WERI-Rb-1 (cell line): ENCODE measurements around the gene EHBP1.

Source experiments
- DNase-seq: peaks from one replicate; pipeline ENCODE4 v3.0.0-alpha.2; 2020
- H3K27ac ChIP-seq: fragments of 250-450 bp; sonication (Bioruptor Pico); 2 replicates; pipeline ENCODE4 v1.5.1; 2020; ENCODE audit warnings: mild to moderate bottlenecking, moderate library complexity
- H3K27me3 ChIP-seq: fragments of 250-450 bp; sonication (Bioruptor Pico); 2 replicates; pipeline ENCODE4 v1.5.1; 2021; ENCODE audit warnings: mild to moderate bottlenecking, low read depth, moderate library complexity; ENCODE audit not compliant: insufficient read depth, severe bottlenecking
- H3K36me3 ChIP-seq: fragments of 250-450 bp; sonication (Bioruptor Pico); 2 replicates; pipeline ENCODE4 v1.5.1; 2020; ENCODE audit warnings: mild to moderate bottlenecking, moderate library complexity
- H3K4me3 ChIP-seq: 2 replicates; pipeline ENCODE4 v1.5.1; 2011; ENCODE audit warnings: low read depth, mild to moderate bottlenecking, control low read depth, low read length
- H3K9me3 ChIP-seq: fragments of 250-450 bp; sonication (Bioruptor Pico); 2 replicates; pipeline ENCODE4 v1.5.1; 2021; ENCODE audit warnings: mild to moderate bottlenecking, moderate library complexity; ENCODE audit not compliant: severe bottlenecking
- TF ChIP-seq, protein P1 (sequence below): IDR thresholded peaks from 2 replicates; pipeline ENCODE4 v1.5.1; 2011; ENCODE audit warnings: low read depth, mild to moderate bottlenecking, control low read depth, inconsistent platforms, low read length

The EHBP1 gene

DNA sequence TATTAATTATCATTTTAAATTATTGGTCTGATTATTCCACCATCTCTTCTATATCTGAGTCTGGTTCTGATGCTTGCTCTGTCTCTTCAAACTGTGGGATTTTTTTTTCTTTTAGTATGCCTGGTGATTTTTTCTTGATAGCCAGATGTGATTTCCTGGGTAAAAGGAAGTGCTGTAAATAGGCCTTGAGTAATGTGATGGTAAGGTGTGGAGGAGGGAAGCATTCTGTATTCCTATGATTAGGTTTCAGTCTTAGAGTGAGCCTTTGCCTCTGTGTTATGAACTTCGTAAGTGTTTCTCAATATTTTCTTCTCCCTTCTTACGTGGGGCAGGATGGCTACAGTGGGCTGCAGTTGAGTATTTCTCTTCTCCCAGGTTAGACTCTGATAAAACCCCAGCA is 103.0 kb downstream of the EHBP1 start:
- no peaks in the 10 kb centered on the region for H3K9me3 ChIP-seq
- H3K27ac ChIP-seq = no peak overlapping the region
- H3K36me3 ChIP-seq = no peaks in the 10 kb centered on the region
- no peak overlapping the region for H3K4me3 ChIP-seq
- no peaks in the 10 kb centered on the region for H3K27me3 ChIP-seq
- no peak for DNase-seq
- TF ChIP-seq, protein P1, sequence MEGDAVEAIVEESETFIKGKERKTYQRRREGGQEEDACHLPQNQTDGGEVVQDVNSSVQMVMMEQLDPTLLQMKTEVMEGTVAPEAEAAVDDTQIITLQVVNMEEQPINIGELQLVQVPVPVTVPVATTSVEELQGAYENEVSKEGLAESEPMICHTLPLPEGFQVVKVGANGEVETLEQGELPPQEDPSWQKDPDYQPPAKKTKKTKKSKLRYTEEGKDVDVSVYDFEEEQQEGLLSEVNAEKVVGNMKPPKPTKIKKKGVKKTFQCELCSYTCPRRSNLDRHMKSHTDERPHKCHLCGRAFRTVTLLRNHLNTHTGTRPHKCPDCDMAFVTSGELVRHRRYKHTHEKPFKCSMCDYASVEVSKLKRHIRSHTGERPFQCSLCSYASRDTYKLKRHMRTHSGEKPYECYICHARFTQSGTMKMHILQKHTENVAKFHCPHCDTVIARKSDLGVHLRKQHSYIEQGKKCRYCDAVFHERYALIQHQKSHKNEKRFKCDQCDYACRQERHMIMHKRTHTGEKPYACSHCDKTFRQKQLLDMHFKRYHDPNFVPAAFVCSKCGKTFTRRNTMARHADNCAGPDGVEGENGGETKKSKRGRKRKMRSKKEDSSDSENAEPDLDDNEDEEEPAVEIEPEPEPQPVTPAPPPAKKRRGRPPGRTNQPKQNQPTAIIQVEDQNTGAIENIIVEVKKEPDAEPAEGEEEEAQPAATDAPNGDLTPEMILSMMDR = no peak

DNA sequence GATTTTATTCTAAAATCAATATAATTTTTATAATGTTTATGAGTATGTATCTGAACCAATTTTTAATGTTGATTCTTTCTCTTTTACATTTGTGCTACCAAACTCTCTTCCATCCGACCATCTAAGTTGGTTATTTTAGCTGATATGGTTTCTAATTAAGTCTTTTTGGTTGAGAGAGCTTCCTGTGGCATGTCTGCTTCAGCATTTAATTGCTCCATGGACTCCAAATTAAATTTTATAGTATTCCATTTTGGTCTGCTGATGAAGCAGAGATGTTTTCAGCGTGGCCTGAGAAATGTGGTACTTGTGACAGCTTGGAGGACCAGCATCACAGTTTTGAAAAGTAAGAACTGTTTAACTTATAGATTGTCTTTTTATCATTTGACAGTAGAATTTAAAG is 105.6 kb downstream of the EHBP1 start:
- Histone ChIP-seq H3K36me3 (no peaks in the 10 kb centered on the region), H3K27me3 (no peaks in the 10 kb centered on the region), H3K9me3 (no peaks in the 10 kb centered on the region), H3K27ac (no peak overlapping the region), H3K4me3 (no peak overlapping the region)
- no peak for DNase-seq
- TF ChIP-seq, protein P1 = no peak

DNA sequence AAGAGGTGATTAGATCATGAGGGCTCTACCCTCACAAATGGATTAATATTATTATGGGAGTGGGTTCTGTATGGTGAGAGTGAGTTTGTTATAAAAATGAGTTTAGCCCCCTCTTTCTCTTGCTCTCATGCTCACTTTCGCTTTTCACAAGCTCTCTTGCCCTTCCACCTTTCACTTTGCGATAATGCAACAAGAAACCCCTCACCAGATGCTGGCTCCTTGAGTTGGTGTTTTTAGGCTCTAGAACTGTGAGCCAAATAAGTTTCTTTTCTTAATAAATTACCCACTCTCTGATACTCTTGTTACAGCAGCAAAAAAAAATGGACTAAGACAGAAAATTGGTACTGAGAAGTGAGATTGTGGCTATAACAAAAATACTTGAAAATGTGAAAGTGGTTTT is 106.5 kb downstream of the EHBP1 start:
- no peaks in the 10 kb centered on the region for H3K9me3 ChIP-seq
- no peak overlapping the region for H3K27ac ChIP-seq
- no peaks in the 10 kb centered on the region for H3K36me3 ChIP-seq
- TF ChIP-seq, protein P1 = no peak
- DNase-seq = no peak
- no peak overlapping the region for H3K4me3 ChIP-seq
- H3K27me3 ChIP-seq = no peaks in the 10 kb centered on the region

DNA sequence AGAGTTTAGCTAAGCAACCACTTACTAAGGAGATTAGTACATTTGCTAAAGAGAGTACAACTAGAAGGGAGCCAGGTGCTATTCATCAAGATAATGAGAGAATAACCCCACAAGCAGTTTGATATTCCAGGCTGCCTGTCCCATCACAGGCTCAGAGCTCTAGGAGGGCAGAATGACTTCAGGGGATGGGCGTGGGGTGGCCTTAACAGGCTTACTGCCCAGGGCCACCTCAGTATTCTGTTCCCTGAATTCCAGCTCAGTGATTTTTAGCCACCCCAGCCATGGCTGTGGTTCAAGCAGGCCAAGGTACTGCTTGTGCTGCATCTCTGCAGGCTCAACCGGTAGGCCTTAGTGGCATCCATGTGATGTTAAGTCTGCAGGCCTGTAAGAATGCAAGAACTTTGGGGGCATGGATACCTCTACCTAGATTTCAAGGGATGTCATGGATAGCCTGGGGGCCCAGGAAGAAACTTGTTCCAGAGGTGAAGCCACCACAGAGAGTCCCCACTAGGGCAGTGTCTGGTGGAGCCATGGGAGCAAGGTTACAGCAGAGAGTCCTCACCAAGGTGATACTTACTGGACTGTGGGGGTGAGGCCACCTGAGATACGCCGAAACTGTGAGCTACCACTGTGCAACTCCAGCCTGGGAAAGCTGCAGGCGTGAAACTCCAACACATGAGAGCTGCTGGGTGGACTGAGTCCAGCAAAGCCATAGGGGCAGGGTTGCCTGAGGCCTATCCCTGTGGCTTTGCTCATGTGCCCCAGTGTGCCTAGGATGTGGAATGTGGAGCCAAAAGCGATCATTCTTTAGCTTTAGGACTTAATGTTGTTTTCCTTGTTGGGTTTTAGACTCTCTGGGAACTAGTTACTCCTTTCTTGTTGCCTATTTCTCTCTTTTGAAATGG is 107.7 kb downstream of the EHBP1 start:
- Histone ChIP-seq H3K36me3 (no peaks in the 10 kb centered on the region), H3K4me3 (no peak overlapping the region), H3K27me3 (no peaks in the 10 kb centered on the region), H3K9me3 (no peaks in the 10 kb centered on the region), H3K27ac (no peak overlapping the region)
- DNase-seq = no peak
- TF ChIP-seq, protein P1 = no peak

DNA sequence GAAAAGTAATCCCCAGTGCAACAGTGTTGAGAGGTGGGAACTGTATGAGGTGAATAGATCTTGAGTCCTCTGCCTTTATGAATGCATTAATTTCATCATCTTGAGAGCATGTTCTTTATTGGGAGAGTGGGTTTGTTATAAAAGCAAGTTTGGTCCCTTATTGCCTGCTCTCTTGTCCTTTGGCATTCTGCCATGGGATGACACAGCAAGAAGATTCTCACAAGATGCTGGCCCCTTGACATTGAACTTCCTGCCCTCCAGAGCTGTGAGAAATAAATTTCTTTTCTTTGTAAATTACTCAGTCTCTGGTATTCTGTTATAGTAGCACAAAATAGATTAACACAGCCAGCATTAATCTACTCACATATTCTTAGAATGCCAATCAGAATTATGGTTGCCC is 108.6 kb downstream of the EHBP1 start:
- Histone ChIP-seq H3K27me3 (no peaks in the 10 kb centered on the region), H3K9me3 (no peaks in the 10 kb centered on the region), H3K4me3 (no peak overlapping the region), H3K27ac (no peak overlapping the region), H3K36me3 (no peaks in the 10 kb centered on the region)
- TF ChIP-seq, protein P1 = no peak
- no peak for DNase-seq

DNA sequence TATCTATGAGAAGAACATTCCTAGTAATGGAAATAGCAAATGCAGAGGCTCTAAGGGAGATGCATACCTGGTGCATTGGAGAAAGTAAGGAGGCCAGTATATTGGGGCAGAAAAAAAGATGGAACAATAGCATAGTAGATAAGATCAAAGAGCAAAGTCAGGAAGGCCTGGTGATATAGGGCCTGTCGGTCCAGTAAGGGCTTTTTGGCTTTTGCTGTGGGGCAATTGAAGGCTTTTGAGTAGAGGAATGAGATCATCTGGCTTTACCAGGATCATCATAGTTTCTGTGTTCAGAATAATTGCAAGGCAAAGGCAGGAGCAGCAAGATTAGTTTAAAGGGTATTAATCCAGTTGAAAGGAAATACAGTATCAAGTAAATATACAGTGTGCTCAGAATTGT is 111.8 kb downstream of the EHBP1 start:
- Histone ChIP-seq H3K27ac (no peak overlapping the region), H3K27me3 (no peaks in the 10 kb centered on the region), H3K36me3 (no peaks in the 10 kb centered on the region), H3K4me3 (no peak overlapping the region), H3K9me3 (no peaks in the 10 kb centered on the region)
- DNase-seq = no peak
- TF ChIP-seq, protein P1 = no peak
